SK-N-DZ (cell line): ENCODE data around the gene RASAL3.
A peak's percentile ranks its signal among the peaks of the same experiment; 100 is the strongest.
"Not testable (repeated sequence)": the region's sequence is repeated elsewhere in the genome, so short reads cannot be mapped to it uniquely, and the experiment has no call there.

Experiments used
- DNase-seq: peaks from one replicate; pipeline ENCODE4 v3.0.0-alpha.2; 2015; ENCODE audit warnings: low spot score

RASAL3 gene

DNA sequence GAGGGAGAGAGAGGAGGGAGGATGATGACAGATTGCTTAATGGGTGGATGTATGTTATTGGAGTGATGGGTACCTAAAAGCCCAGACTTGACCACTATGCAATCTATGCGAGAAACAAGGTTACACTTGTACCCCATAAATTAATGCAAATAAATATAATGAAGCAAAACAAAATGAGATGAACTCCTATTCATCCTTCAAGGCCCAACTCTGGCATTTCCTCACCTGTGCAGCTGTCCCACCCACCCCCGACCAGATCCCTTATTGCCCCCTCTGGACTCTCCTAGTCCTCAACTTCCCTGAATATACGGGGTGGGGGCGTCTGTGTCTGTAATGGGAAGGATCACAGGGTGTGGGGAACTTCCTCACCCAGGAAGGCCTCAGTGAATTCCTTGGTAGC is 10.8 kb upstream of the RASAL3 start:
- DNase-seq = no peak

DNA sequence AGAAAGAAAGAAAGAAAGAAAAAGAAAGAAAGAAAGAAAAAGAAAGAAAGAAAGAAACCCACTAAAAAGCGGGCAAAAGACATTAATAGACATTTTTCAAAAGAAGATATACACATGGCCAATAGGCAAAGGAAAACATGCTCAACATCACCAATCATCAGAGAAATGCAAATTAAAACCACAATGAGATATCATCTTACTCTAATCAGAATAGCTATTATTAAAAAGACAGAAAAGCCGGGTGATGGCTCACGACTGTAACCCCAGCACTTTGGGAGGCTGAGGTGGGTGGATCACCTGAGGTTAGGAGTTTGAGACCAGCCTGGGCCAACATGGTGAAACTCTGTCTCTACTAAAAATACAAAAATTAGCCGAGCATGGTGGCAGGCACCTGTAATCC is 9.5 kb upstream of the RASAL3 start:
- DNase-seq = not testable (repeated sequence)

DNA sequence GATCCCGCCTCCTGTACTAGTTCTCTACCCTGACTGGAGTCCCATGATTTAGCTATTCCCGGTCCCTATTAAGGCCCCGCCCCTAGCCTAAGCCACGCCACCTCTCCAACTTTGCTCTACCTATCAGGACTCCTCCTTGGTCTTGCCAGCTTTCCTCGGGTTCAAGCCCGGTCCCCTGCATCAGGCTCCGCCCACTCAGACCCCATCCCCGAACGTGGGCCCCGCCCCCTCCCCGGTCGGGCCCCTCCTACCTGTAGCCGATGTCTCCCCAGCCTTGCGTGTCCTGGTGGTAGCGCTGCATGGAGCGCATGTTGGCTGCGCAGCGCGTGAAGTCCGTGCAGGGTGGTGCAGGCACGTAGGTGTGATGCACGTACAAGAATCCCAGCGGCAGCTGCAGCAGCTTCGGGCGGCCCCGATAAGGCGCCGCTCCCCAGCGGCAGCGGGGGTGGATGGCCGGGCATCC is 7.3 kb upstream of the RASAL3 start:
- no peak for DNase-seq

DNA sequence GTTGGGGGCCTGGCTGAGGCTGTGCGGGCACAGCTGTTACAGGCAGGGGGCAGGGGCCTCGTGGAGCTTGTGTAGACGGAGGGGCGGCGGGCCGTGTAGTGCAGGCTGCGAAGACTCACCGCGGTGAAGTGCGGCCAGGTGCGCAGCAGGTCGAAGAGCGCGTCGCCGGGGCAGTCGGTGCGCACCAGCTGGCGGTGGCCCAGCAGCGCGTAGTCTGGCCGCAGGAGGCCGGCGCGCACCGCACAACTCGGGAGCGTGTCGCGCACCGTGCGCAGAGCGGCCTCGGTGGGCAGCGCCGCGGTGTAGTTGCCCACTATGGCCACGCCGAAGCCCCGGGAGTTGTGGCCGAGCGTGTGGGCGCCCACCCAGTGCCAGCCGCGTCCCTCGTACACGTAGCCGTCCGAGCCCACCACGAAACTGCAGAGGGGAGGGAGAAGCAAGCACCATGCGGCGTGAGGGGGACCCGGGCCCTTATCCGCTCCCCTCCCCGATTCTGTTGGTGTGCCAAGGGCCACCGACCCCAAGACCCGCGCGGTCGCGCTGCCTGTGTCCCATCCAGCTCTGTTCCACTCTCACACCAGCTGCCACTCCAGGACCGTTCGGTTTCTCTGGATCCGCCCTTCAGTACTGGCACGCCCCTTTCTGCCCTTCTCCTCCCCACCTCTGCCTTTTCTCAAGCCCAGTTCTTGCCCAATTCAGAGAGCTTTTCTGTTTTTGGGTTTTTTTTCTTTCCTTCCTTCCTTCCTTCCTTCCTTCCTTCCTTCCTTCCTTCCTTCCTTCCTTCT is 5.4 kb upstream of the RASAL3 start:
- DNase-seq = no peak

DNA sequence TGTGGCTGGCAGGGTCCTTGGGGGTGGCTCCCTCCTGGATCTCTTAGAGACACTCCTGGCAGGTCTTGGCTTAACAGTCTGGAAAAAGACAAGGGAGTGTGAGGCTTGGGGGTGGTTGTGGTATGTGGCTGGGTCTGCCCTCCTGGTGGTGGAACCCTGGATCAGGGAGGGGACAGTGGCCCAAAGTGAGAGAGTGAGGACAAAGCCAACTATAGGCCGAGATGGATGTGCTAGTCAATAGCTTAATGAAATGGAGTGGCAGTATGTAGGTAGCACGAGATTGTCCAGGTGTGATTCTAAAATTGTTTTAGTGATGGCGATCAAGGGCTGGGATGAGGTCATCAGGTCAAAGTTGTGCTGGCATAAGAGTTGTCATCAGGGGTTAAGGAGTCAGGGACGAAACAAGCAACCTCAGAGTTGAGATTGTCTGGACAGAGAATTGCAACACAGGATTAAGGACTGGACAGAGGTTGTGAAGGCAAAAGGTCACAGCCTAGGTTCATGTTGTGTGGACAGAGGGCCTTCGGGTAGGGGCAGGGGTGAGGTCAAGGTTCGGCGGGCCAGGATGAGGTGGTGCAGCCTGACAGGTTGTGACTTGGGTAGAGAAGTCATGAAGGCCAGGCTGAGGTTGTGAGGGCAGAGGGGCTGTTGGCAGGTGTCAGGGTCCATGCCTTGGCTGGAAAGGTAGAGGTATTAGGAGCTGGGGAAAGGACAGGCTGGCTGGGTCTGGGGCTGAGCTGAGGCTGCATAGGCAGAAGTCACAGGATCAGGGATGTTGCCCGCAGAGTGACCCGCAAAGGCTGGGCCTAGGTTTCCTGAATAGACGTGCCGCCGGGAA is 4.5 kb upstream of the RASAL3 start:
- no peak for DNase-seq

DNA sequence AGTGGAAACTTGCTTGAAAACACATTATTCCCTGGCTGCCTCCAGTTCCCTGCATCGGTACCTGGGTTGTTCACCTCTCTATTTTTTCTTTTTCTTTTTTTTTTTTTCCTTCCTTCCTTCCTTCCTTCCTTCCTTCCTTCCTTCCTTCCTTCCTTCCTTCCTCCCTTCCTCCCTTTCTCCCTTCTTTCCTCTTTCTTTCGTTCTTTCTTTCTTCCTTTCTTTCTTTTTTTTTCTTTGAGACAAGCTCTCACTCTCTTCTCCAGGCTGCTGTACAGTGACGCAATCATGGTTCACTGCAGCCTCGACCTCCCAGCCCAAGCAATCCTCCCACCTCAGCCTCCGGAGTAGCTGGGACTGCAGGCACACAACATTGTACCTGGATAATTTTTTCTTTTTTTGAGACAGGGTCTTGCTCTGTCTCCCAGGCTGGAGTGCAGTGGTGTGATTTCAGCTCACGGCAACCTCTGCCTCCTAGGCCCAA is 3.4 kb upstream of the RASAL3 start:
- no peak for DNase-seq

DNA sequence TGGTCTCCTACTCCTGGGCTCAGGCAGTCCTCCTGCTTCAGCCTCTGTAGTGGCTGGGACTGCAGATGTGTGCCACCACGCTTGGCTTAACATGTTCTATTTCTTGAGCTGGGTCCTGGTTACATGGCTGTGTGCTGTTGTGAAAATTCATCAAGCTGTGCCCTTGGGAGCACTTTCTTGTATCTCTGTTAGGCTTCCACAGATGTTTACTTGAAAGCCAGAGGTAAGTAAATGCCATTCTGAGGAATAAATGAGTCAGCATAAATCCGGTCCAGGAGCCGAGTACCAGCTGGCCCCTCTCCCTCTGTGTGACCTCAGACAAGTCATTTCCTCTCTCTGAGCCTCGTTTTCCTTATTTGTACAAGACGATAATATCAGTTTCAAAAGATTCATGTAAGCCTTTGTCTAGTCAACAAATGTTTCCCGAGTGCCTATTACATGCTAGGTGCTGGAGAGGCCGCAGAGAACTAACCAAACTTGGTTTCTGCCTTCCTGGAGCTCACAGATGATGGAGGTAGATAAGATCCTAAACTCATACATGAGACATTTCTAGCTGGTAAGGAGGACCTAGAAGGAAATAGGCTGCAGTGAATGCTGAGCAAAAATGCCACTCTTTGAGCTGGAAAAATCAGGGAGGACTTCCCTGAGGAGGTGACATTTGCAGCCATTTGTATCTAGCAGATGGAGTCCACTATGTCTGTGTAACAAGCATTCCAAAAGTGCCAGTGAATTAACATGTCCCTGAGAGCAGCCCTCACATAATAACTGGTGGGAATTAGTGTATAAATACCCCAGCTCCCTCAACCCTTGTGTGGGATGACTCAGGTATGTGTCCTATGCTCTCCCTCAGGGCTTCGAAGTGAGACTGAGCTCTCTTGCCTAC is 2.7 kb upstream of the RASAL3 start:
- no peak for DNase-seq

DNA sequence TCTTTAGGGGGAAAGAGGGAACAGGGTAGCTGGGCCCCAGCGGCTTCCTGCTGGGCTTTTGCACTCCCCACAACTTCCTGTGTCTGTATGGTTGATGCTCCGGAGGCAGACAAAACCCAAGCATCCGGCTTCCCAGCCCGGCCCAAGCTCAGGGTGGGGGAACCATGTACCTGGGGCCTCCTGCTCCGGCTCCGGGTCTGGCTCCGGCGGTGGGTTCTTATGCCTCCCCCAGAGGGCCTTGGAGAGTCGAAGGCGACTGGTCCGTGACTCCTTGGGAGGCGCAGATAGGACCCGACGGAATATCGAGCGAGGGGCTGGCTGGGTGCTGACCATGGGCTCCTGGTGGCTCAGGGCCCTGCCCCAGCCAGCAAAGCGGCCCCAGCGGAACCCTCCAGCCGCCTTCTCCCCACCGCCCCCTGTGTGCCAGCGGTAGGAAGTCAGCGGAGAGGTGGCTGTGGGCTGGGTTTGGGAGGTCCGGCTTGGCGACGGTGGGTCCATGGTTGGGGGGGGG is 428 bp downstream of the RASAL3 start:
- no peak for DNase-seq

DNA sequence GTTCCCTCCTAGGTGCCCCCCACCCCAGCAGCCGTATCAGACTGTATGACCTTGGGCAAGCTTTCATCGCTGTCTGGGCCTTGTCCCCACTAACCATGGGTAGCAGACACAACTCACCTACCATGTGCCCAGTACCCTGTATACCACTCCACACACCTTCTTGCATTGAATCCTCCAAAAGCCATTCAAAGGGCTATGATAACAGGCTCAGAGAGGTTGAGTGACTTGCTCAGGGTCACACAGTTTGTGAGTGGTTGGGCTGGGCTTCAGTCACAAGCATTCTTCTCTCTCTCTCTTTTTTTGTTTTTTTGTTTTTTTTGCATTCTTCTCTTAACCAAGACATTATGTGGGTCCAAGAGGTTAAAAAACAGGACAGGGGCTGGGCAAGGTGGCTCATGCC is 2.6 kb downstream of the RASAL3 start:
- no peak for DNase-seq

DNA sequence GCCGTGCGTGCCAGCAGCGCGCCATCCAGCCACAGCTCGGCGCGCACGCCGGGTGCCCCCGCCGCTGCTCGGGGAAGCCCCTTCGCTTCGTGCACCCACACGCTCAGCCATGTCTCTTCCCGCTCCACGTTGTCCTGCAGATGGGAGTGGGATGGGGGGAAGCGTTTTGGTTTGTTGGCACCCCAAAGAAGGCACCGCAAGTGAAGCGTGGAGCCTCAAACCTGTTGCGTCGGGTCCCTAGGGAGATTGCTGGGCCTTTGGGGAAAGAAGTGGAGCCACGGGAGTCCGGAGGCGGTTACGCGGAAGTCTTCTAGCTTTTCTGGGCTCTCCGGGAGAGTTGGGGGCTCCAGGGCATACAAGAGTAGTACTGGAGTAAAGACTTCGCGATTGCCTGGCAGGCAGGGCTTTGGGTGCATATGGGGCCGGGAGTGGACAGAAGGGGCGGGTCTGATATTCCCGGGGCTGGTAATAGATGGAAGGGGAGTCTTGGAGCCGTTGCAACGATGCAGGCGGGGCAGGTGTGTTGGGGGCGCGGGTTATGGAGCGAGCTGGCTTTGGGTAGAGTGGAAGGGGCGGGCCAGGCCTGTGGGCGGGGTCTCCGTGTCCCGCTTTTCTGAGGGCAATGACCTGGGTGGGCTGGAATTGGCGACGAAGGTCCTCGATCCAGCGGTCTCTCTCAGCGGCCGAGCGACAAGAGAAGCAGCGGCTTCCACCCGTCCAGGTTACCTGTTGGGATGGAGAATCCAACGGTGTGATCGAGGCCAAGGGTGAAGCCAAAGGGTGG is 6.5 kb downstream of the RASAL3 start:
- DNase-seq = no peak

DNA sequence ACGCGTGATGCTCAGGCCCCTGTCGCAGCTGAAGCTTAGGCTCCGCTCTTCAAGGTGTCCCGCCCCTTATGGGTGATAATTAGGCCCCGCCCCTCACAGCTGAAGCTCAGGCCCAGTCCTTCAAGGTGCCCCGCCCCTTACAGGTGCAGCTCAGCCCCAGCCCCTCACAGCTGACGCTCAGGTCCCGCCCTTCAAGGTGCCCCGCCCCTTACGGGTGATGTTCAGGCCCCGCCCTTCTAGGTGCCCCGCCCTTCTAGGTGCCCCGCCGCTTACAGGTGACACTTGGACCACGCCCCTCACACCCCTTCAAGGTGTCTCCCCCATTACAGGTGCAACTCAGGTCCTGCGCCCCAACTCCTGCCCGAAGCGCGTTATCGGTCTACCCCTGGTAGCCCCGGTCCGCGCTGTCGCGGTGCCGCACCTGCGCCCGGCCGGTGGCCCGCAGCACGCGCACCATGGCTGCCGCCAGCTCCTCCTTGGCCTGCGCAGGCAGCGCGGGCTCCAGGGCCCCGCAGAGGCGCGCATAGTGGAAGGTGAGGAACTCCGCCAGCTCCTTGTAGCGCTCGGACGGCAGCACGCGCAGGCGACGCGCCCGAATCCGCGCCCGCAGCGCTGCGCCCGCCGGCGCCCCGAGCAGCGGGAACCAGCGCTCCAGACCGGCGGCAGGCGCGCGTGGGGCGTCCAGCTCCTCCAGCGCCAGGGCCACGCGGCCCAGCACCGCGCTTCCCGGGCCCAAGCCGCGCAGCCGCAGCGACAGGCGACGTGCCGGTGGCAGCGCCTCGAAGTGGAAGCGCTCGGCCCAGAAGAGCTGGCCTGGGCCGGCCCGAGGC is 7.3 kb downstream of the RASAL3 start:
- no peak for DNase-seq

DNA sequence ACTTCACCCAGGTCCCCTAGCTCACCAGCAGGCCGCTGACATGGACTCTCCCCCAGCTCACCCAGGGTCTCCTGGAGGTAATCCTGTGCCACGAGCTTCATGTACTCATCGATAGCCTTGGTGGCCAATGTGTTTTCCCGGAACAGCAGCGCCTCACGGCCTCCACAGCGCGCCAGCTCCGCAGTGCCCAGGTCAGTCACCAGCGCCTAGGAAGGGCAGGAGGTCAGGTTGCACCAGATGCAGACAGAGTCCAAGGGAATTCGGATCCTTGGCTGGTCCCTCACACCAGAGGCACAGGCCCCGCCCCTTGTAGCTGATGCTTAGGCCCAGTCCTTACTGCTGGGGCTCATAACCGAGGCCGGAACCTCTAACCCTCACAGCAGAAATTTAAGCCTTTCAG is 7.9 kb downstream of the RASAL3 start:
- no peak for DNase-seq

DNA sequence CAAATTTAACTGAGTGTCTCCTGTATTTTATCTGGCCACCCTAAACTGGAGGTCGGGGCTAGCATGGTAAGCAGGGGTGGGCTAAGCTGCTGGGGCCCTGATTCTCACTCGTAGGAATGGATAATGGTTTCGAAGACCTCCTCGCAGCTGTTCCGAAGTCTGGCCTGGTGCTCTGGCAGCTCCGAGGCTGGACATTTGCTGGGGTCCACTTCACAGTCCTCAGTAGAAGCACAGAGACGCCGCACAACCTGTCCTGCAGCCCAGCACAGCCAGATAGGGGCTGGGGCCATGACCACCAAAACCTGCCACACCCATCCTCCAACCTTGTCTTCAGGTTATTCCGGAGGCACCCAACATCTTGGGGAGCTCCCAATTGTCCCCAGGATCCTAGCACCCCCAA is 8.3 kb downstream of the RASAL3 start:
- DNase-seq = no peak

DNA sequence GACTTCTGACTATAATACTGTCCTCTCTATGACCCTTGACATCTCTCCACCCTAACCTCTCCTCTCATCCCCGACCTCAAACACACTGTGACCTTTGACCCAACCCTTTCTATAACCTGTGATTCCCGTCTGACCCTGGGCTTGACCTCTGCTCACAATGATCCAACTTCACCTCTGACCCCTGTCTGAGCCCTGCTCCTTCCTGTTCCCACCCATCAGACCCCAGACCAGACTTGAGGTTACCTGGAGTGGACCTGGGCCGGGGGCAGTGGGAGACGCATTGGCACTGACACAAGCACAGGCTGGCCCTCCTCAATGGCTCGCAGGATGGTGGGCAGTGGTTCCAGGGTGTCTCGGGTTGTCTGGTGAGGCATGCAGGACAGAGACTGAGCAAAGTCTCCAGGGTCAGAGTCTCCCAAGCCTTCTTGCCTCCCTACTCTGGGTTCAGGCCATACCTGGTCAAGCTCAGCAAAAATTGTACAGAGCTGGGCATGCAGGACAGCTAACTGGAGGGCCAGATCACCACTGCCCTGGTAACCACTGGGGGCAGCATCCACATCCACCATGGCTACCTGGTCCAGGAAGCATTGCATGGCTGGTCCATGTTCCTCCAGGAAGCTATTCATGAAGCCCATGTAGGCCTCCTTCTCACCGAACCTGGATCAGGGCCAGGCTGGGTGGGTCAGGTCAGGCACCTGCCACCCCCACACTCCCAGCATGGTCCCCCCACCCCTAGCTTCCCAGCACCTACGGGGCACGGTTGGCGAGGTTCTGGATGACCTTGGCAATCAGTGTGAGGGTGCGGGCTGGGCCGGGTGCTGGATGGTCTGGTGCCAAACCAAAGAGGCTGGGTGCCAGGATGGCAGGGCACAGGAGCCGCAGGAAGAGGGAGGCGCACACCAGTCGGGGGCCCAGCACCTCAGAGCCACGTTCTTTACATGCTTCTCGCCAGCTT is 10.2 kb downstream of the RASAL3 start:
- DNase-seq = no peak

DNA sequence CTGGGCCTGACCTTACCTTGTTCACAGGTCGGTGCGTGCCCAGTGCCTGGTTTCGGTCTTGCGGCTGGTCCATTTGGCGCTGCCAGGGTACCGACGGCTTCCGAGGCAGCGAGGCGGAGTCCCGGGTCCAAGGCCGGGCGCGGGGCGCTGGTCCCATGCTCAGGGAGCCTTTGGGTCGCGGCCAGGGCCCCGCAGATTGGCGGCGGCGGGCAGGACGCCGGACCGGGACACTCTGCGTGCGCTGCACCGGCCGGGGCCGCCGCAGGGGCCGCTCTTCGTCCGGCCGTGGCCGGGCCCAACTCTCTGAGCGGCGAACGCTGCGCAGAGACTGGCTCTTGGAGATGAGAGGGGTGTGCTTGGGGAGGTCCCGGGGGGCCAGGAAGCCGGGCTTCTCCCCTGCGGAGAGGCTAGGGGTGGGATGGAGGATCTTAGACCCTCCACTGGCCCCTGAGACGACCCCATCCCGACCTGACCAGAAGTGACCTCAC is 11.2 kb downstream of the RASAL3 start:
- no peak for DNase-seq

DNA sequence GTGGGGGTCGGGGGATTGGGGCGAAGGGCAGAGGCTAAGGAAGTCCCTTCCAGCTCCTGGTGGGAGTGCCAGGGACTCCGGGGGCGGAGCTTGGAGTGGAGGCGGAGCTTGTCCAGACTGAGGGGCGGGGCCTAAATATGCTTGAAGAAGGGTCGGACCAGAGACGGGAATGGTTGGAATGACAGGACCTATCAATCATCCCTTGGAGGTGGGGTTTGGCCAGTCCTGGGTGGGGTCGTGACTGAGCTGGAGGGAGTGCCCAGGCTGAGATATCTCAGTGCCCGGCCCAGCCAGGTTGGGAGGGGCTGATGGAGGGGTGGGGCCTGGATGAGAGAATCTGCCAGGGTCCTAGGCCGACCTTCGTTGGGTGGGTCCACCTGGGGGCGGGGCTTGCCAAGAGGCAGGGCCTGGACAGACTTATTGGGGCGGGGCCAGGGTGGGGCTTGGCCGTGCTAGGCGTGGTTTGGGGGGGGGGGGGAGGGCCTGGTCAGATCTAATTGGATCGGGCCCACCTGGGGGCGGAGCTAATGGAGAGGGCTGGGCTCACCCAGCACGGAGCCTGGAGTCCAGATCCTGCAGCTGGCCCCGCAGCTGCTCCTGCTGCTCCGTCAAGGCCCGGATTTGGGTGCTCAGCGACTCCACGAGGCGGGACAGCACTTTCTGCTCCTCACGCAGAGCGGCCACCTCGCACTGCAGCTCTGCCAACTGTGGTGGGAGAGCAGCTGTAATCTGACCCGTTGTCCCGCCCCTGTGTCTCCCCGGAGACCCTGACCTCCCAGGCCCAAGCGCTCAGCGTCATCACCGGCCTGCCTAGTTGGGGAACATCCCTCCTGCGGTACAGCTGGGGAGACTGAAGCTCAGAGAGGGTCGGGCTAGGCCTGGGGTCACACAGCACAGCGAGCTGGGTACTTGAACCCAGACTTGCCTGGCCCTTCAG is 12.0 kb downstream of the RASAL3 start:
- DNase-seq = peak; percentile 81

DNA sequence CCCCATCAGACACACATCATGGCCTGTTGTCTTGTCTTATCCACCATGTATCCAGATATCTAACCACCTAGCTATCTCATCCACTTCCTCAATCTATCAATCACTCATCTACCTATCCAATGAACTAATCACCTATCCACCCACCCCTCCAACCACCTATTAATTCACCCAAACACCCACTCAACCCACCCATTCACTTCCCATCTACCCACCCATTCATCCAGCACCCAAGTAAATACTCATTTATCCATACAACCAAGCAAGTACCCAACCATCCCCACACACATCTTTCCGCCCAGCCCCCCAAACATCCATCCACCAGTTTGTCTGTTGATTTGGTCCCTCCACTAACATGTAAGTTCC is 13.8 kb downstream of the RASAL3 start:
- DNase-seq = no peak
